Measurements from ENCODE around the gene KRT78.

Gene KRT78

GRCh38 chr12:52867152-52867551, 18.4 kb upstream of the KRT78 start:
- TF ChIP-seq, protein P1, sequence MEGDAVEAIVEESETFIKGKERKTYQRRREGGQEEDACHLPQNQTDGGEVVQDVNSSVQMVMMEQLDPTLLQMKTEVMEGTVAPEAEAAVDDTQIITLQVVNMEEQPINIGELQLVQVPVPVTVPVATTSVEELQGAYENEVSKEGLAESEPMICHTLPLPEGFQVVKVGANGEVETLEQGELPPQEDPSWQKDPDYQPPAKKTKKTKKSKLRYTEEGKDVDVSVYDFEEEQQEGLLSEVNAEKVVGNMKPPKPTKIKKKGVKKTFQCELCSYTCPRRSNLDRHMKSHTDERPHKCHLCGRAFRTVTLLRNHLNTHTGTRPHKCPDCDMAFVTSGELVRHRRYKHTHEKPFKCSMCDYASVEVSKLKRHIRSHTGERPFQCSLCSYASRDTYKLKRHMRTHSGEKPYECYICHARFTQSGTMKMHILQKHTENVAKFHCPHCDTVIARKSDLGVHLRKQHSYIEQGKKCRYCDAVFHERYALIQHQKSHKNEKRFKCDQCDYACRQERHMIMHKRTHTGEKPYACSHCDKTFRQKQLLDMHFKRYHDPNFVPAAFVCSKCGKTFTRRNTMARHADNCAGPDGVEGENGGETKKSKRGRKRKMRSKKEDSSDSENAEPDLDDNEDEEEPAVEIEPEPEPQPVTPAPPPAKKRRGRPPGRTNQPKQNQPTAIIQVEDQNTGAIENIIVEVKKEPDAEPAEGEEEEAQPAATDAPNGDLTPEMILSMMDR (IDR thresholded peaks at IDR 0.05; ENCODE audit: low read depth, low read length): no peak
- Histone ChIP-seq H3K9me3 (ENCODE audit: severe bottlenecking) (no peaks in the 10 kb centered on the region), H3K27ac (no peak overlapping the region)

DNA sequence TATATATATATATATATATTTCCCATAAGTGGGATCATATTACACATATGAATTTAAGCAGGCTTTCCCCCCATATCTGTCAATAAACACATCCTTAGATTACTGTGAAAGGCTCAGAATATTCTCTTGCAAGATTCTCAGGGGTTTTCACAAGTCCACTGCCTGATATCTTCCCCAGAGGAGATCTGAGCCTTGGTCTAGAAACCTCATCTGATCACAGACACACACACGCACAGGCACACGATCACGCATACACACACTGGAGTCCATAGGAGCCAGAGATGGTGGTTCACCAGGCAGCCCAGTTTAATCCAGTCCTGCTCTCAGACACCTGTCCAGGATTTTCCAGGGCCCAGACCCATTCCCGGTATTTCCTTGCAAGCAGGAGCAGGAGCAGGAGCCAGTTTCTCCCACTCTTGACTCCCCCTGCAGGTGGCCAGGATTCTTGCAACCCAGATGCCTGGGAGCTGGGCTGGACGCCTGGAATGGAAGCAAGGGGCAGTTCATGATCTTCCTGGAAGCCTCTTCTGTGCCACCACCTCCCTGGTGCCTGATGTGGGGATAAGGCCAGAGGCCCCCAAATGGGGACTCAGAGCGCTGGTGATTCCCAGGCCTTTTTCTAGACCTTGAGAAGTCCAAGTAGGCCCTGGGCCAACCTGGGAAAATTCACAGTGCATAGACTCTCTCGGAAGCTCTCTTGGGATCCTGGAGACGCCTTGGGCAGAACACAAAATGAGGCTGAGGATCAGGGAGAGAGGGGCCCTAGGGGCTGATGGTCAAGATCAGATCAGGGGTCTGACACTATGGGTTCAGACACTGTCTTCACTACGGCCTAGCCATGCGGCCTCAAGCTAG, 16.5 kb upstream of the KRT78 start:
- TF ChIP-seq, protein P1 (IDR thresholded peaks at IDR 0.05; ENCODE audit: low read depth, low read length): peak; percentile 90
- Histone ChIP-seq H3K27me3 (ENCODE audit: insufficient read depth, low read depth, severe bottlenecking) (peaks cover 63% of the 10 kb centered on the region), H3K27ac (no peak overlapping the region), H3K36me3 (no peaks in the 10 kb centered on the region), H3K9me3 (ENCODE audit: severe bottlenecking) (no peaks in the 10 kb centered on the region), H3K4me3 (ENCODE audit: low read depth, low read length) (no peak overlapping the region)
- peak; percentile 82 for DNase-seq

More at GRCh38 chr12:52867152-52867551, 18.4 kb upstream of the KRT78 start:
- no peak for DNase-seq
- H3K36me3 ChIP-seq: no peaks in the 10 kb centered on the region
- peaks cover 63% of the 10 kb centered on the region for H3K27me3 ChIP-seq (ENCODE audit: insufficient read depth, low read depth, severe bottlenecking)
- H3K4me3 ChIP-seq (ENCODE audit: low read depth, low read length): no peak overlapping the region

DNA sequence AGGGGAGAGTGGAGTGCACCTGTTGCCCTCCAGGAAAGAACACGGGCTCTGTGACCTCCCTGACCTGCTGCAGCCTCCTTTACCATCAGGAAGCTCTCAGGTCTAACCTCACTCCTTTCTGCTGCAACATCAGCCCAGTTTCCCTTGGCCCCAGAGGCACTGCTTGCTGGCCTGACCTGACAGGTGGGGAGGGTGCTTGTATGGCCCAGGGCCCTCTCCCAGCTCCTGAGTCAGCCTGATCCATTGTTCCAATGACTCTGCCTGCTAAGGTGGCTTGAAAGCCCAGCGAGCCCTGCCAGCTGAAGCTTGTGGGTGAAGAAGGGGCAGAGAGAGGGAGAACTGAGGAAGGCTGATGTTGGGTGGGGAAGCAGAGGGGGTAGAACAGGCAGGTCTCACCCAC, 13.2 kb upstream of the KRT78 start:
- no peak for DNase-seq
- H3K4me3 ChIP-seq (ENCODE audit: low read depth, low read length): no peak overlapping the region
- H3K36me3 ChIP-seq: no peaks in the 10 kb centered on the region
- H3K27me3 ChIP-seq (ENCODE audit: insufficient read depth, low read depth, severe bottlenecking): peaks cover 67% of the 10 kb centered on the region
- H3K9me3 ChIP-seq (ENCODE audit: severe bottlenecking): no peaks in the 10 kb centered on the region
- TF ChIP-seq, protein P1 (IDR thresholded peaks at IDR 0.05; ENCODE audit: low read depth, low read length): no peak
- no peak overlapping the region for H3K27ac ChIP-seq

DNA sequence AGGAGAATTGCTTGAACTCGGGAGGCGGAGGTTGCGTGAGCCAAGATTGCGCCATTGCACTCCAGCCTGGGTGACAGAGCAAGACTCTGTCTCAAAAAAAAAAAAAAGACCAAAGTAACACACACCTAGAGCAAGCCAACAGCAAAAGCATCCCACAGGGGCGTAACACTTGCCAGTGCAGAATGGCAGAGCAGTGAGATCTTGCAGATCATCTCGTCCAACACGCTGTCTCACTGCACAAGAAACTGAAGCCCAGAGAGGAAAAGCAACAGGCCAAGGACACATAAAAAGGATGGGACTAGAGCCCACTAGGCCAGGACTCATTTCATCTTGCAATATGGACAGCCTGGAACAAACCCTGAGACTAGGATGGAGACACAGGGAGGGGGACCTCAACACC, 12.7 kb upstream of the KRT78 start:
- H3K4me3 ChIP-seq (ENCODE audit: low read depth, low read length): no peak overlapping the region
- H3K9me3 ChIP-seq (ENCODE audit: severe bottlenecking): no peaks in the 10 kb centered on the region
- peaks cover 69% of the 10 kb centered on the region for H3K27me3 ChIP-seq (ENCODE audit: insufficient read depth, low read depth, severe bottlenecking)
- no peaks in the 10 kb centered on the region for H3K36me3 ChIP-seq
- TF ChIP-seq, protein P1 (IDR thresholded peaks at IDR 0.05; ENCODE audit: low read depth, low read length): no peak
- no peak overlapping the region for H3K27ac ChIP-seq
- no peak for DNase-seq

GRCh38 chr12:52860102-52860823, 11.5 kb upstream of the KRT78 start:
- peaks cover 65% of the 10 kb centered on the region for H3K27me3 ChIP-seq (ENCODE audit: insufficient read depth, low read depth, severe bottlenecking)
- H3K9me3 ChIP-seq (ENCODE audit: severe bottlenecking): peaks cover 5% of the 10 kb centered on the region
- H3K36me3 ChIP-seq: no peaks in the 10 kb centered on the region
- TF ChIP-seq, protein P1 (IDR thresholded peaks at IDR 0.05; ENCODE audit: low read depth, low read length): no peak
- H3K27ac ChIP-seq: no peak overlapping the region
- no peak overlapping the region for H3K4me3 ChIP-seq (ENCODE audit: low read depth, low read length)
- DNase-seq: no peak

Data from WERI-Rb-1 (cell line).